ENCODE measurements around the gene IQGAP1. TPM values are rescaled to one million over a fixed set of nuclear protein-coding genes. Genes with fewer than 3 reads are reported as not detected.

The IQGAP1 gene
- total RNA-seq, 1 experiment from 2014 or later: 72.4 TPM

DNA sequence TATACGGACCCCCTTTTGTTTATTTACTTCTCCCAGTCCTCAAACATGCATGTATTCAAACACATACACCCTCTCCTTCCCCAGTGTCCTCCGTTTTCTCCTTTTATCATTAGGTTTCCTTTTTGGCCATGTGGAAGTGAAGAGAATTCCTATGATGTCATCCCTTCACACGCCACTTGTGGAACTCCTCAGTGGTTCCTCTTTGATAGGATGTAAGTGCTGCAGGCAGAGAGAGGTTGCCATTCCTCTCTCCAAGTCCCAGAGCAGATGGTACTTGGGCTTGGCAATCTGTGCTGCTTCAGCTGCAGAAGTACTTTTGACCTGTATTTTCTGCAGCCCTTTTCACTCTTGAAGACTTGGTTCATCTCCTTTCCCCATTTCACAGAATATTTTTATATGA, 108.7 kb downstream of the IQGAP1 start:
- H2AK5ac ChIP-seq (ENCODE audit: insufficient read length, low read length): no peak overlapping the region
- peaks cover 18 to 64% (median 61%) of the 10 kb centered on the region in 3 experiments for H3K36me3 Mint-ChIP-seq (ENCODE audit: insufficient read depth in 1 of 3, low read depth in 3 of 3)
- H3K27me3 ChIP-seq (ENCODE audit: insufficient read depth, low read length): no peaks in the 10 kb centered on the region
- no peak overlapping the region for H3K27ac ChIP-seq (ENCODE audit: insufficient read length, low read depth, low read length)
- H3K23ac ChIP-seq (ENCODE audit: insufficient read length, low read depth, low read length): no peak overlapping the region
- no peak overlapping the region for H3K14ac ChIP-seq (ENCODE audit: insufficient read depth, low read length)
- no peak overlapping the region for H2AFZ ChIP-seq (ENCODE audit: low read length)
- no peaks in the 10 kb centered on the region for H3K9me3 ChIP-seq (ENCODE audit: control insufficient read depth, low read depth, low read length)
- H3K4me2 ChIP-seq (ENCODE audit: insufficient read depth, insufficient read length, low read length): no peak overlapping the region
- H3K18ac ChIP-seq (ENCODE audit: insufficient read length, low read depth, low read length): no peak overlapping the region
- WGBS (ENCODE audit: extremely low coverage, insufficient read length, low lambda C conversion rate): no CpG with 5 or more reads among the region's 3 CpGs
- no peaks in the 10 kb centered on the region for H3K79me2 ChIP-seq (ENCODE audit: insufficient read depth, low read length)
- H2BK120ac ChIP-seq (ENCODE audit: low read depth, low read length, poor library complexity, severe bottlenecking): no peak overlapping the region
- no peak overlapping the region for H2BK12ac ChIP-seq (ENCODE audit: insufficient read length, low read depth, low read length)
- no peak overlapping the region for H3K27ac Mint-ChIP-seq
- H3T11ph ChIP-seq (ENCODE audit: low read length): no peak overlapping the region
- H3K4ac ChIP-seq (ENCODE audit: low read depth, low read length): no peak overlapping the region
- no peak overlapping the region for H2BK20ac ChIP-seq (ENCODE audit: low read depth, low read length, poor library complexity, severe bottlenecking)
- no peak overlapping the region for H4K5ac ChIP-seq (ENCODE audit: insufficient read length, low read depth, low read length)
- no peak overlapping the region for H4K91ac ChIP-seq (ENCODE audit: insufficient read length, low read depth, low read length)
- H3K4me1 Mint-ChIP-seq: no peaks in the 10 kb centered on the region
- H3K27me3 Mint-ChIP-seq (ENCODE audit: low read depth): no peaks in the 10 kb centered on the region
- no peaks in the 10 kb centered on the region for H3K79me1 ChIP-seq (ENCODE audit: insufficient read depth, low read depth, low read length, poor library complexity, severe bottlenecking)
- H3K9ac ChIP-seq (ENCODE audit: extremely low read depth, insufficient read length, low read length): no peak overlapping the region
- H3K9me3 Mint-ChIP-seq: no peaks in the 10 kb centered on the region
- H3K56ac ChIP-seq (ENCODE audit: insufficient read length, low read depth, low read length): no peak overlapping the region
- H4K8ac ChIP-seq (replicated peaks; ENCODE audit: insufficient read length, low read depth, low read length): no peak overlapping the region
- no peak overlapping the region for H3K4me3 Mint-ChIP-seq
- no peak for TF ChIP-seq CTCF (conservative IDR thresholded peaks at IDR 0.05)
- no peaks in the 10 kb centered on the region for H3K23me2 ChIP-seq (ENCODE audit: insufficient read length, low read depth, low read length, poor library complexity, severe bottlenecking)
- no peaks in the 10 kb centered on the region for H4K20me1 ChIP-seq (ENCODE audit: control insufficient read depth, insufficient read depth, insufficient read length)
- H2BK15ac ChIP-seq (ENCODE audit: low read depth, low read length): no peak overlapping the region
- no peak overlapping the region for H2BK5ac ChIP-seq (ENCODE audit: insufficient read length, low read length)
- no peak for DNase-seq
- no peaks in the 10 kb centered on the region for H3K4me1 ChIP-seq (ENCODE audit: insufficient read depth, low read length)

Measured in H9 (cell line).